GM21528 (cell line): ENCODE measurements around the gene YIPF6.
"Not testable (repeated sequence)": the region's sequence is repeated elsewhere in the genome, so short reads cannot be mapped to it uniquely, and the experiment has no call there.

Source experiments
- ATAC-seq: cut with Tn5 transposase; IDR thresholded peaks from one replicate; pipeline ENCODE4 v1.9.1; 2021; ENCODE audit warnings: mild to moderate bottlenecking, moderate library complexity; ENCODE audit not compliant: unreplicated experiment, low FRiP score

Gene YIPF6

GRCh38 chrX:68498508-68499379, at the start of gene YIPF6:
YIPF6 (plus strand) TSS chrX:68499051; CDS start chrX:68499067, 16 bp downstream.
- ATAC-seq: peak; percentile 97

GRCh38 chrX:68451720-68452119, 47.1 kb upstream of the YIPF6 start:
- ATAC-seq: no peak

- ATAC-seq: no peak
Measured at GRCh38 chrX:68454476-68455150, 44.2 kb upstream of the YIPF6 start.

- ATAC-seq: no peak
Measured at GRCh38 chrX:68455151-68455510, 43.7 kb upstream of the YIPF6 start.

- ATAC-seq: no peak
Measured at GRCh38 chrX:68461093-68461492, 37.8 kb upstream of the YIPF6 start.

GRCh38 chrX:68461576-68461975, 37.3 kb upstream of the YIPF6 start:
- no peak for ATAC-seq

GRCh38 chrX:68462197-68462596, 36.7 kb upstream of the YIPF6 start:
- ATAC-seq: no peak

- no peak for ATAC-seq
Measured at GRCh38 chrX:68462653-68463052, 36.2 kb upstream of the YIPF6 start.

- no peak for ATAC-seq
Measured at GRCh38 chrX:68463880-68464279, 35.0 kb upstream of the YIPF6 start.

GRCh38 chrX:68464796-68465195, 34.1 kb upstream of the YIPF6 start:
- ATAC-seq: no peak

- no peak for ATAC-seq
Measured at GRCh38 chrX:68480969-68481368, 17.9 kb upstream of the YIPF6 start.

GRCh38 chrX:68486198-68486597, 12.7 kb upstream of the YIPF6 start:
- not testable (repeated sequence) for ATAC-seq

- ATAC-seq: no peak
Measured at GRCh38 chrX:68487254-68487653, 11.6 kb upstream of the YIPF6 start.

- ATAC-seq: no peak
Measured at GRCh38 chrX:68487924-68488323, 10.9 kb upstream of the YIPF6 start.

GRCh38 chrX:68488657-68489056, 10.2 kb upstream of the YIPF6 start:
- ATAC-seq: no peak

GRCh38 chrX:68490644-68491043, 8.2 kb upstream of the YIPF6 start:
- ATAC-seq: no peak

GRCh38 chrX:68492583-68492982, 6.3 kb upstream of the YIPF6 start:
- no peak for ATAC-seq

GRCh38 chrX:68493776-68494175, 5.1 kb upstream of the YIPF6 start:
- ATAC-seq: not testable (repeated sequence)

GRCh38 chrX:68498044-68498507, 775 bp upstream of the YIPF6 start:
- no peak for ATAC-seq

- no peak for ATAC-seq
Measured at GRCh38 chrX:68499543-68500504, 973 bp downstream of the YIPF6 start.
